Fibroblast of lung (primary cell): ENCODE results near the gene OSBPL9.

Experiments used
- EZH2 ChIP-seq: IDR thresholded peaks from 2 replicates; pipeline ENCODE4 v1.5.1; 2012; ENCODE audit warnings: low read length, control low read depth, mild to moderate bottlenecking; ENCODE audit errors: missing control alignments
- TF ChIP-seq, protein P1 (sequence below), 2 donors: IDR thresholded peaks in 1 of 2; conservative IDR thresholded peaks in 1 of 2; 1 replicate in 1 of 2; 2 replicates in 1 of 2; pipeline ENCODE4 v1.5.1; 2011 to 2012; ENCODE audit warnings: low read length in 2 of 2, control low read depth in 1 of 2, inconsistent platforms in 1 of 2, low read depth in 1 of 2, mild to moderate bottlenecking in 1 of 2

DNA sequence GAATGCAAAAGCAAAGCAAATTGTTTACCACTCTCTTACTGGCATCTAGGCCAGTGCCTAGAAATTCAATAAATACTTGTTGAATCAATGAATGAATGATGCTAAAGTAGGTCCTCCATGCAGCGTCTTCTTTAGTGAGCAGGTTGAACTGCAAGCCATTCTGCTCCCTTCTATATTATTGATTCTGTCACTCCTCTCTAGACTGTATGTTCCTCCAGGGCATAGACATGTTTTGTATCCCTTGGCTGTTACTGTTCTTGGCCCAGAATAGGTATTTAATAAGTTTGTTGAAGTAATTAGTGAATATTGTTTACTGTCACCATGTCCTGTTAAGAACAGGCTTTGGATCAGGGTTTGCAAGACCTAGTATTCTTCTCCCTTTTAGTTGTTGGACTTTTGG, 43.7 kb downstream of the OSBPL9 start:
- TF ChIP-seq, protein P1, sequence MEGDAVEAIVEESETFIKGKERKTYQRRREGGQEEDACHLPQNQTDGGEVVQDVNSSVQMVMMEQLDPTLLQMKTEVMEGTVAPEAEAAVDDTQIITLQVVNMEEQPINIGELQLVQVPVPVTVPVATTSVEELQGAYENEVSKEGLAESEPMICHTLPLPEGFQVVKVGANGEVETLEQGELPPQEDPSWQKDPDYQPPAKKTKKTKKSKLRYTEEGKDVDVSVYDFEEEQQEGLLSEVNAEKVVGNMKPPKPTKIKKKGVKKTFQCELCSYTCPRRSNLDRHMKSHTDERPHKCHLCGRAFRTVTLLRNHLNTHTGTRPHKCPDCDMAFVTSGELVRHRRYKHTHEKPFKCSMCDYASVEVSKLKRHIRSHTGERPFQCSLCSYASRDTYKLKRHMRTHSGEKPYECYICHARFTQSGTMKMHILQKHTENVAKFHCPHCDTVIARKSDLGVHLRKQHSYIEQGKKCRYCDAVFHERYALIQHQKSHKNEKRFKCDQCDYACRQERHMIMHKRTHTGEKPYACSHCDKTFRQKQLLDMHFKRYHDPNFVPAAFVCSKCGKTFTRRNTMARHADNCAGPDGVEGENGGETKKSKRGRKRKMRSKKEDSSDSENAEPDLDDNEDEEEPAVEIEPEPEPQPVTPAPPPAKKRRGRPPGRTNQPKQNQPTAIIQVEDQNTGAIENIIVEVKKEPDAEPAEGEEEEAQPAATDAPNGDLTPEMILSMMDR (conservative IDR thresholded peaks at IDR 0.05 in 1 of 2, IDR thresholded peaks at IDR 0.05 in 1 of 2; ENCODE audit: low read depth in 1 of 2, low read length in 2 of 2): no peak
- TF ChIP-seq EZH2: no peak
